Loucy (cell line): ENCODE measurements around the gene ARIH2.
A peak's percentile ranks its signal among the peaks of the same experiment; 100 is the strongest.

ENCODE experiments used
- H2AFZ ChIP-seq: fragments of 200-600 bp; sonication (generic); 2 replicates; pipeline ENCODE4 v1.6.0; 2016; ENCODE audit warnings: antibody characterized with exemption, mild to moderate bottlenecking, low read length, moderate library complexity
- H3F3A ChIP-seq: fragments of 200-600 bp; 2 replicates; pipeline ENCODE4 v1.6.0; 2016; ENCODE audit warnings: antibody characterized with exemption, low read depth, mild to moderate bottlenecking
- H3K27me3 ChIP-seq: fragments of 200-600 bp; sonication (generic); 2 replicates; pipeline ENCODE4 v1.6.1; 2014; ENCODE audit warnings: low read length, mild to moderate bottlenecking; ENCODE audit not compliant: insufficient read depth, poor library complexity, severe bottlenecking
- H3K36me3 ChIP-seq: fragments of 200-600 bp; sonication (generic); 2 replicates; pipeline ENCODE4 v1.6.1; 2016; ENCODE audit warnings: low read length; ENCODE audit not compliant: insufficient read depth
- H3K4me1 ChIP-seq: fragments of 200-600 bp; sonication (generic); 2 replicates; pipeline ENCODE4 v1.5.1; 2014; ENCODE audit warnings: low read length, mild to moderate bottlenecking; ENCODE audit not compliant: insufficient read depth, poor library complexity, severe bottlenecking
- H3K4me2 ChIP-seq: fragments of 200-600 bp; sonication (generic); 2 replicates; pipeline ENCODE4 v1.6.0; 2014; ENCODE audit warnings: antibody characterized with exemption, low read length, low read depth, mild to moderate bottlenecking; ENCODE audit not compliant: poor library complexity, severe bottlenecking
- H3K4me3 ChIP-seq: fragments of 200-600 bp; sonication (generic); 2 replicates; pipeline ENCODE4 v1.5.1; 2014; ENCODE audit warnings: low read length, mild to moderate bottlenecking, mixed read lengths; ENCODE audit not compliant: poor library complexity, severe bottlenecking
- H3K79me2 ChIP-seq: fragments of 200-600 bp; sonication (generic); 2 replicates; pipeline ENCODE4 v1.6.1; 2014; ENCODE audit warnings: low read length; ENCODE audit not compliant: insufficient read depth
- H3K9ac ChIP-seq: fragments of 200-600 bp; sonication (generic); 2 replicates; pipeline ENCODE4 v1.6.0; 2014; ENCODE audit warnings: mild to moderate bottlenecking, low read depth, low read length, moderate library complexity; ENCODE audit not compliant: poor library complexity, severe bottlenecking
- H3K9me2 ChIP-seq: fragments of 200-600 bp; sonication (generic); replicated peaks from 2 replicates; pipeline ENCODE4 v1.6.1; 2016; ENCODE audit warnings: low read depth, low read length, mixed read lengths
- H3K9me3 ChIP-seq: fragments of 200-600 bp; sonication (generic); 2 replicates; pipeline ENCODE4 v1.6.1; 2014; ENCODE audit warnings: mild to moderate bottlenecking, antibody characterized with exemption, low read length, low read depth; ENCODE audit not compliant: insufficient read depth
- H4K20me1 ChIP-seq: fragments of 200-600 bp; sonication (generic); 2 replicates; pipeline ENCODE4 v1.6.0; 2014; ENCODE audit warnings: antibody characterized with exemption, low read length, mild to moderate bottlenecking; ENCODE audit not compliant: insufficient read depth, poor library complexity, severe bottlenecking
- EZH2phosphoT487 ChIP-seq: fragments of 200-600 bp; IDR thresholded peaks from 2 replicates; pipeline ENCODE4 v1.6.1; 2018; ENCODE audit warnings: antibody characterized with exemption, mild to moderate bottlenecking, moderate library complexity, borderline replicate concordance
- TF ChIP-seq, protein P1 (sequence below): fragments of 200-600 bp; sonication (generic); conservative IDR thresholded peaks from 2 replicates; pipeline ENCODE4 v1.5.1; 2014; ENCODE audit warnings: mild to moderate bottlenecking, antibody characterized with exemption, low read length

Gene ARIH2

DNA sequence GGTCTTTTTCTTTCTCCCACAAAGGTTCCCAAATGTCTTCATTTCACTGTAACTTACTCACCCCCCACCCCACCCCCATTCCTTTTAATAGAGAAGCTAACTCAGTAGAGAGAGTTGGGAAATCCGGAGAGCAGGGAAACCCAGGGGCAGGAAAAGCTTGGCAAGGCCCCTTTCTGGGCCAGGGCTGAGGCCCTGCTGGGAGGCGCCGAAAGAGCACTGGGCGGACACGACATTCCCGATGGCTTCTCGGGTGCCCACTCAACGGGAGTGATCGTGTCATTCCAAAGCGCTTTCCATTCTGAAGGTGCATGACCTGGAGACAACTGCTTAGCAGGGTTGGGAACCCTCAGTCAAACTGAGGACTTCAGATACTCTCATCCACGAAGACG, 101.3 kb downstream of the ARIH2 start:
- Histone ChIP-seq H3K9ac (peak overlapping the region; percentile 98), H2AFZ (no peak overlapping the region), H3K4me1 (peaks cover 26% of the 10 kb centered on the region), H3K79me2 (peaks cover 61% of the 10 kb centered on the region), H3K36me3 (peaks cover 35% of the 10 kb centered on the region; the same call in 1 of the 2 replicates), H3K4me3 (peak overlapping the region; percentile 91), H3K9me3 (no peaks in the 10 kb centered on the region), H3K4me2 (peak overlapping the region; percentile 92), H3K9me2 (no peaks in the 10 kb centered on the region), H4K20me1 (peaks cover 61% of the 10 kb centered on the region), H3K27me3 (no peaks in the 10 kb centered on the region), H3F3A (peaks cover 3% of the 10 kb centered on the region; the same call in 1 of the 2 replicates)
- TF ChIP-seq, protein P1, sequence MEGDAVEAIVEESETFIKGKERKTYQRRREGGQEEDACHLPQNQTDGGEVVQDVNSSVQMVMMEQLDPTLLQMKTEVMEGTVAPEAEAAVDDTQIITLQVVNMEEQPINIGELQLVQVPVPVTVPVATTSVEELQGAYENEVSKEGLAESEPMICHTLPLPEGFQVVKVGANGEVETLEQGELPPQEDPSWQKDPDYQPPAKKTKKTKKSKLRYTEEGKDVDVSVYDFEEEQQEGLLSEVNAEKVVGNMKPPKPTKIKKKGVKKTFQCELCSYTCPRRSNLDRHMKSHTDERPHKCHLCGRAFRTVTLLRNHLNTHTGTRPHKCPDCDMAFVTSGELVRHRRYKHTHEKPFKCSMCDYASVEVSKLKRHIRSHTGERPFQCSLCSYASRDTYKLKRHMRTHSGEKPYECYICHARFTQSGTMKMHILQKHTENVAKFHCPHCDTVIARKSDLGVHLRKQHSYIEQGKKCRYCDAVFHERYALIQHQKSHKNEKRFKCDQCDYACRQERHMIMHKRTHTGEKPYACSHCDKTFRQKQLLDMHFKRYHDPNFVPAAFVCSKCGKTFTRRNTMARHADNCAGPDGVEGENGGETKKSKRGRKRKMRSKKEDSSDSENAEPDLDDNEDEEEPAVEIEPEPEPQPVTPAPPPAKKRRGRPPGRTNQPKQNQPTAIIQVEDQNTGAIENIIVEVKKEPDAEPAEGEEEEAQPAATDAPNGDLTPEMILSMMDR = no peak
- TF ChIP-seq EZH2phosphoT487 = no peak

DNA sequence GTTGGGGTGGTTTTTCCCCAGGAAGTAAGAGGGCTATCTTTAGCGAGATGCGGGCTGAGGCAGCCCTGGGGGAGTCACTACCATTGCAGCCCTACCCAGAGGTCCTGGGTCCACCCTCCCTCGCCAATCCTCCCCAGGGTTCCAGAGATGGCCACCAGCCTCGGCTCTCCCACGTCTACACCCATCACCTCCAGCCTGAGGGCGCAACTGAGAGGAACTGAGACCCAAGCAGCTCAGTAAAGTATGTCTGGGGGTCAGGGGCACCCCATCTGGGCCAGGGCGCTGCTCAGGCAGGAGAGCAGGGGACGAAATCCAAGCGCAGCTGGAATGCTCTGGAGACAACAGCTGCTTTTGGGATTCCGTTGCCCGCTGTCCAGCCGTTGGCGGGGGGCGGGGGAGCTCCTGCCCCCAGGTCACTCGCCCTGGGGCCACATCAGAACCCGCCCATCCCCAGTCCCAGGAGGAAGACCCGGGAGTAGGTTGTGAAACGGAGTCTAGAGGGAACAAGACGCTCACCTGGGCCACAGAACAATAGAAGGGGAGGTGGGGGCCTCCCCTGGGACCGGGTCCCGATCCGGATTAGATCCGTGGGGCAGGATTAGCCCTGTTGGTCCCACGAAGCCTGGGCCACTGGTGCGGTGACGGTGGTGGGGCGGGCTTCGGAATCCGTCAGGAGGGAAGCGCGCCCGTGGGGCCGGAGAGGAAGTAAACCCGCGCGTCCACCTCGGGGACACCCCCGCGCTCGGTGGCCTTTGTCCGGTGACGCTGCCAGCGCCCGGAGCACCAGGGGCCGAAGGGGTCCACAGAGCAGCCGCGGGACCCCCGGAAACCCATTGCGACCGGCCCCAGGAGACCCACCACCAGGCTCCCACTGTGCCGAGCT, 101.9 kb downstream of the ARIH2 start:
- no peaks in the 10 kb centered on the region for H3K27me3 ChIP-seq
- H3K36me3 ChIP-seq = peaks cover 35% of the 10 kb centered on the region; the same call in 1 of the 2 replicates
- H3K4me1 ChIP-seq = peaks cover 32% of the 10 kb centered on the region
- peak overlapping the region; percentile 91 for H3K4me3 ChIP-seq
- peaks cover 64% of the 10 kb centered on the region for H3K79me2 ChIP-seq
- TF ChIP-seq, protein P1 = no peak
- no peak for TF ChIP-seq EZH2phosphoT487
- H3K9me3 ChIP-seq = no peaks in the 10 kb centered on the region
- H4K20me1 ChIP-seq = peaks cover 65% of the 10 kb centered on the region
- H3F3A ChIP-seq = peaks cover 3% of the 10 kb centered on the region; the same call in 1 of the 2 replicates
- H3K9me2 ChIP-seq = no peaks in the 10 kb centered on the region
- peak overlapping the region; percentile 92 for H3K4me2 ChIP-seq
- peak overlapping the region; percentile 98 for H3K9ac ChIP-seq
- no peak overlapping the region for H2AFZ ChIP-seq

DNA sequence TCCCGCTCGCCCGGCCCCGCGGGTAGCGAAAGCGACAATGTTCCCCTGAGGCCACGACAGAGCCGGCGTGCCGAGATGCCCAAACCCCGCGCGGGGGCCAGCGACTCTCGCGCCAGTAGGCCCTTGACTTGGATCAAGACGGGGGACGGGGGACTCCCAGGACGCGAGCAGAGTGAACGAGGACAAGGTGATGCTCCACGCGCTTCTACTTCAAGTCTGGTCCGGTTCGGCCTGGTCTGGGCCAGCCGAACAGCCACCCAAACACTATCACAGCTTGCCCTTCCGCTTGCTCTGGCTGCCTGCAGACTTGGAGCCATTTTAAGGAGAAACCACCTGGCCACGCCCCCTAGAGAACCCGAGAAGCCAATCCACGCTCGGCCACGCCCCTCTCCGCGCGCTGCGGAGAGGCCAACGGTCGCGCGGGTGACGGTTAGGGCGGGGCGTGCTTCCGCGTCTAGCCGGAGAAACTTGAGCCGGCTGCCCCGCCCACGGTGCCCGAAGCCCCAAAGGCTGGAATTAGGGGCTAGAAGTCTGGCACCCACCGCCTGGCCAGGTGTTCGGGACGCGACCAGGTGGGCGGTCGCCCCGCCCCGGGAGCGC, 102.7 kb downstream of the ARIH2 start:
- H3F3A ChIP-seq = peaks cover 3% of the 10 kb centered on the region; the same call in 1 of the 2 replicates
- peaks cover 68% of the 10 kb centered on the region for H4K20me1 ChIP-seq
- peak overlapping the region; percentile 87 for H2AFZ ChIP-seq

More for the DNA sequence above, 102.7 kb downstream of the ARIH2 start:
- Histone ChIP-seq H3K4me1 (peaks cover 40% of the 10 kb centered on the region), H3K36me3 (peaks cover 35% of the 10 kb centered on the region; the same call in 1 of the 2 replicates), H3K4me2 (peak overlapping the region; percentile 92), H3K9ac (peak overlapping the region; percentile 98), H3K9me3 (no peaks in the 10 kb centered on the region), H3K79me2 (peaks cover 71% of the 10 kb centered on the region), H3K27me3 (no peaks in the 10 kb centered on the region), H3K9me2 (no peaks in the 10 kb centered on the region), H3K4me3 (peak overlapping the region; percentile 91)
- no peak for TF ChIP-seq EZH2phosphoT487
- TF ChIP-seq, protein P1 = no peak
